Measurements from ENCODE around the gene MRPL37.
A peak's percentile ranks its signal among the peaks of the same experiment; 100 is the strongest.

The MRPL37 gene

GRCh38 chr1:54172614-54173599, 27.1 kb upstream of the MRPL37 start:
- Histone ChIP-seq H2BK5ac (ENCODE audit: low read depth, low read length, poor library complexity) (no peak overlapping the region), H3K9ac (ENCODE audit: low read length) (no peak overlapping the region), H3K9me3 (ENCODE audit: insufficient read depth, low read depth, low read length) (no peaks in the 10 kb centered on the region), H3K36me3 (ENCODE audit: control insufficient read depth in 1 of 2, insufficient read depth in 2 of 2, low read length in 2 of 2) (no peaks in the 10 kb centered on the region), H4K8ac (ENCODE audit: low read depth, low read length) (no peak overlapping the region), H2AFZ (ENCODE audit: insufficient read depth, low read length, poor library complexity) (no peak overlapping the region), H3K23ac (ENCODE audit: low read length) (no peak overlapping the region), H3K4ac (ENCODE audit: low read depth, low read length) (no peak overlapping the region), H3K4me1 (ENCODE audit: control insufficient read depth in 1 of 2, insufficient read depth in 2 of 2, low read length in 2 of 2) (no peaks in the 10 kb centered on the region), H2AK5ac (ENCODE audit: low read length) (no peak overlapping the region), H2BK120ac (ENCODE audit: insufficient read depth, low read length, poor library complexity) (no peak overlapping the region), H3K4me2 (ENCODE audit: low read length) (no peak overlapping the region), H2BK12ac (ENCODE audit: low read length) (no peak overlapping the region), H4K91ac (ENCODE audit: low read depth, low read length) (no peak overlapping the region), H3K79me1 (ENCODE audit: low read length) (no peaks in the 10 kb centered on the region), H3K27ac (ENCODE audit: low read depth, low read length) (no peak overlapping the region), H3K18ac (ENCODE audit: low read length) (no peak overlapping the region), H3K79me2 (ENCODE audit: control insufficient read depth, insufficient read depth, low read length, poor library complexity) (no peaks in the 10 kb centered on the region), H3K27me3 (ENCODE audit: insufficient read depth, low read length) (no peaks in the 10 kb centered on the region), H4K12ac (ENCODE audit: low read depth, low read length) (no peak overlapping the region), H3K14ac (ENCODE audit: low read length) (no peak overlapping the region), H3K4me3 (ENCODE audit: low read depth, low read length) (no peak overlapping the region)
- WGBS (ENCODE audit: extremely low coverage, insufficient coverage, insufficient read length) = no CpG with 5 or more reads among the region's 10 CpGs
- DNase-seq = no peak

- Histone ChIP-seq H3K18ac (ENCODE audit: low read length) (no peak overlapping the region), H3K79me1 (ENCODE audit: low read length) (no peaks in the 10 kb centered on the region), H3K27me3 (ENCODE audit: insufficient read depth, low read length) (no peaks in the 10 kb centered on the region), H3K27ac (ENCODE audit: low read depth, low read length) (no peak overlapping the region), H3K79me2 (ENCODE audit: control insufficient read depth, insufficient read depth, low read length, poor library complexity) (no peaks in the 10 kb centered on the region), H3K4ac (ENCODE audit: low read depth, low read length) (no peak overlapping the region), H2BK120ac (ENCODE audit: insufficient read depth, low read length, poor library complexity) (no peak overlapping the region), H4K12ac (ENCODE audit: low read depth, low read length) (no peak overlapping the region), H3K23ac (ENCODE audit: low read length) (no peak overlapping the region), H3K4me3 (ENCODE audit: low read depth, low read length) (no peak overlapping the region), H4K8ac (ENCODE audit: low read depth, low read length) (no peak overlapping the region), H3K14ac (ENCODE audit: low read length) (no peak overlapping the region), H2BK5ac (ENCODE audit: low read depth, low read length, poor library complexity) (no peak overlapping the region), H3K4me1 (ENCODE audit: control insufficient read depth in 1 of 2, insufficient read depth in 2 of 2, low read length in 2 of 2) (no peaks in the 10 kb centered on the region), H2BK12ac (ENCODE audit: low read length) (no peak overlapping the region), H3K4me2 (ENCODE audit: low read length) (no peak overlapping the region), H3K9me3 (ENCODE audit: insufficient read depth, low read depth, low read length) (no peaks in the 10 kb centered on the region), H3K9ac (ENCODE audit: low read length) (no peak overlapping the region), H2AK5ac (ENCODE audit: low read length) (peak overlapping the region; percentile 12), H2AFZ (ENCODE audit: insufficient read depth, low read length, poor library complexity) (no peak overlapping the region), H4K91ac (ENCODE audit: low read depth, low read length) (no peak overlapping the region), H3K36me3 (ENCODE audit: control insufficient read depth in 1 of 2, insufficient read depth in 2 of 2, low read length in 2 of 2) (no peaks in the 10 kb centered on the region)
- DNase-seq = no peak
- no CpG with 5 or more reads among the region's 9 CpGs for WGBS (ENCODE audit: extremely low coverage, insufficient coverage, insufficient read length)
These were observed 26.3 kb upstream of the MRPL37 start for GRCh38 chr1:54173681-54174080.

- Histone ChIP-seq H3K4me1 (ENCODE audit: control insufficient read depth in 1 of 2, insufficient read depth in 2 of 2, low read length in 2 of 2) (no peaks in the 10 kb centered on the region), H2BK12ac (ENCODE audit: low read length) (no peak overlapping the region), H3K79me1 (ENCODE audit: low read length) (no peaks in the 10 kb centered on the region), H3K79me2 (ENCODE audit: control insufficient read depth, insufficient read depth, low read length, poor library complexity) (no peaks in the 10 kb centered on the region), H3K4me2 (ENCODE audit: low read length) (no peak overlapping the region), H3K14ac (ENCODE audit: low read length) (no peak overlapping the region), H4K91ac (ENCODE audit: low read depth, low read length) (no peak overlapping the region), H3K9ac (ENCODE audit: low read length) (no peak overlapping the region), H3K4me3 (ENCODE audit: low read depth, low read length) (no peak overlapping the region), H3K9me3 (ENCODE audit: insufficient read depth, low read depth, low read length) (no peaks in the 10 kb centered on the region), H2AFZ (ENCODE audit: insufficient read depth, low read length, poor library complexity) (no peak overlapping the region), H3K4ac (ENCODE audit: low read depth, low read length) (no peak overlapping the region), H3K18ac (ENCODE audit: low read length) (no peak overlapping the region), H4K12ac (ENCODE audit: low read depth, low read length) (no peak overlapping the region), H2BK120ac (ENCODE audit: insufficient read depth, low read length, poor library complexity) (no peak overlapping the region), H3K27me3 (ENCODE audit: insufficient read depth, low read length) (no peaks in the 10 kb centered on the region), H2AK5ac (ENCODE audit: low read length) (peak overlapping the region; percentile 12), H3K23ac (ENCODE audit: low read length) (no peak overlapping the region), H4K8ac (ENCODE audit: low read depth, low read length) (no peak overlapping the region), H3K36me3 (ENCODE audit: control insufficient read depth in 1 of 2, insufficient read depth in 2 of 2, low read length in 2 of 2) (no peaks in the 10 kb centered on the region), H2BK5ac (ENCODE audit: low read depth, low read length, poor library complexity) (no peak overlapping the region), H3K27ac (ENCODE audit: low read depth, low read length) (no peak overlapping the region)
- no peak for DNase-seq
- WGBS (ENCODE audit: extremely low coverage, insufficient coverage, insufficient read length) = no CpG with 5 or more reads among the region's 4 CpGs
These were observed 25.9 kb upstream of the MRPL37 start for GRCh38 chr1:54174106-54174505.

GRCh38 chr1:54176621-54177327, 23.2 kb upstream of the MRPL37 start:
- no peak overlapping the region for H3K4ac ChIP-seq (ENCODE audit: low read depth, low read length)
- H4K8ac ChIP-seq (ENCODE audit: low read depth, low read length) = no peak overlapping the region
- no peak overlapping the region for H2AK5ac ChIP-seq (ENCODE audit: low read length)
- H3K9ac ChIP-seq (ENCODE audit: low read length) = no peak overlapping the region
- no CpG with 5 or more reads among the region's 6 CpGs for whole genome bisulfite sequencing (ENCODE audit: extremely low coverage, insufficient coverage, insufficient read length)
- H3K4me2 ChIP-seq (ENCODE audit: low read length) = no peak overlapping the region
- H2BK120ac ChIP-seq (ENCODE audit: insufficient read depth, low read length, poor library complexity) = no peak overlapping the region
- H3K4me3 ChIP-seq (ENCODE audit: low read depth, low read length) = no peak overlapping the region
- H4K12ac ChIP-seq (ENCODE audit: low read depth, low read length) = no peak overlapping the region
- no peaks in the 10 kb centered on the region for H3K27me3 ChIP-seq (ENCODE audit: insufficient read depth, low read length)
- no peak overlapping the region for H2BK12ac ChIP-seq (ENCODE audit: low read length)
- H3K27ac ChIP-seq (ENCODE audit: low read depth, low read length) = no peak overlapping the region
- H3K79me2 ChIP-seq (ENCODE audit: control insufficient read depth, insufficient read depth, low read length, poor library complexity) = no peaks in the 10 kb centered on the region
- no peaks in the 10 kb centered on the region for H3K36me3 ChIP-seq (ENCODE audit: control insufficient read depth in 1 of 2, insufficient read depth in 2 of 2, low read length in 2 of 2)
- no peak overlapping the region for H4K91ac ChIP-seq (ENCODE audit: low read depth, low read length)
- no peaks in the 10 kb centered on the region for H3K79me1 ChIP-seq (ENCODE audit: low read length)
- no peak overlapping the region for H3K18ac ChIP-seq (ENCODE audit: low read length)
- no peak overlapping the region for H3K14ac ChIP-seq (ENCODE audit: low read length)
- no peak for DNase-seq
- no peak overlapping the region for H2BK5ac ChIP-seq (ENCODE audit: low read depth, low read length, poor library complexity)
- H3K9me3 ChIP-seq (ENCODE audit: insufficient read depth, low read depth, low read length) = no peaks in the 10 kb centered on the region
- H3K4me1 ChIP-seq (ENCODE audit: control insufficient read depth in 1 of 2, insufficient read depth in 2 of 2, low read length in 2 of 2) = no peaks in the 10 kb centered on the region
- H3K23ac ChIP-seq (ENCODE audit: low read length) = no peak overlapping the region
- no peak overlapping the region for H2AFZ ChIP-seq (ENCODE audit: insufficient read depth, low read length, poor library complexity)

Data from trophoblast cell (in vitro differentiated cells and primary cell).